Activated naive CD4-positive, alpha-beta T cell treated with anti-CD3 and anti-CD28 coated beads, Interleukin-2, amount 50 U/mL, for 24 hours (primary cell): ENCODE results near the gene IMMP2L.

ENCODE experiments used
- H3K27ac Mint-ChIP-seq: one replicate; pipeline ENCODE4 v1.8.0; 2021; ENCODE audit warnings: mild to moderate bottlenecking, mixed read lengths
- H3K27me3 Mint-ChIP-seq: one replicate; pipeline ENCODE4 v1.8.0; 2021; ENCODE audit warnings: mixed read lengths
- H3K36me3 Mint-ChIP-seq: one replicate; pipeline ENCODE4 v1.8.0; 2021; ENCODE audit warnings: mixed read lengths
- H3K4me1 Mint-ChIP-seq: one replicate; pipeline ENCODE4 v1.8.0; 2021; ENCODE audit warnings: mixed read lengths
- H3K4me3 Mint-ChIP-seq: one replicate; pipeline ENCODE4 v1.8.0; 2021; ENCODE audit warnings: mild to moderate bottlenecking, mixed read lengths
- H3K9me3 Mint-ChIP-seq: one replicate; pipeline ENCODE4 v1.8.0; 2021; ENCODE audit warnings: mixed read lengths

IMMP2L gene

DNA sequence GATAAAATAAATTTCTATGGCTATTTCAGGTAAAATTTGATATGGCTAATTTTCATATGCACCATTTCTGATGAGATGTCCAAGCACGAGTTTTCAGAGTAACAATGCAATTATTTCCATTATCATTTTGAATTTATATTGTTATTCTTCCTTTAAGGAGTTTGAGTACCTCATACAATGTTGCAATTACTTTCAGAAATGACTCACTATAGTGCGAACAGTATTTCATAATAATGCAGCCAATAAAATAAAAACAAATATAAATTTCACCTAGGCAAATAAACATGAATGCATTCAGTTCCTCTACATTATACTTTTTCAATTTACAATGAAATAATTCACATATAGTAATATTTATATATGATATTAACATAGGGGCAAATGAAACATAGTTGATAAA lies 550.1 kb downstream of the IMMP2L start:
- no peaks in the 10 kb centered on the region for H3K9me3 Mint-ChIP-seq
- H3K27ac Mint-ChIP-seq: peak overlapping the region; percentile 95
- peak overlapping the region; percentile 79 for H3K4me3 Mint-ChIP-seq
- H3K36me3 Mint-ChIP-seq: no peaks in the 10 kb centered on the region
- H3K27me3 Mint-ChIP-seq: no peaks in the 10 kb centered on the region
- H3K4me1 Mint-ChIP-seq: peaks cover 68% of the 10 kb centered on the region

DNA sequence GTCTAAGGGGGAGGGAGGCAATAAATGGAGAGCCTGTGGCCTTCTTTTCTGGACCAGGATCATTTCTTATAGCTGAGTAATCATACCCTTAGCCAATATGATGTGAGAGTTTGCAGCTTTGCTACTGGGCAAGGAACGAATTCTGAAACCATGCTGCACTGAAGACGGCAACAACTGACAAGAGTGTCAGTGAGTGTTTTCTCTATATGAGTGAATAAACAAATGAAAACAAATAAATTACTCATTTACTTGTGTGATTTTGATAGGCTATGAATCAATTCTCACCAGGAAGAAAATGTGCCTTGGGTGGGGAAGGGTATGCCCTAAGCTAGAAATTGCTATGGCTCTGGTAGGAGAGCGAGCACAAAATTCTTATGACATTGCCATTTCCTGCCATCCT lies 550.8 kb downstream of the IMMP2L start:
- no peaks in the 10 kb centered on the region for H3K9me3 Mint-ChIP-seq
- peak overlapping the region; percentile 95 for H3K27ac Mint-ChIP-seq
- H3K27me3 Mint-ChIP-seq: no peaks in the 10 kb centered on the region
- H3K4me1 Mint-ChIP-seq: peaks cover 66% of the 10 kb centered on the region
- no peaks in the 10 kb centered on the region for H3K36me3 Mint-ChIP-seq
- peak overlapping the region; percentile 77 for H3K4me3 Mint-ChIP-seq

GRCh38 chr7:111010798-111011197 lies 551.5 kb downstream of the IMMP2L start:
- Mint-ChIP-seq H3K9me3 (no peaks in the 10 kb centered on the region), H3K4me3 (peak overlapping the region; percentile 24), H3K36me3 (no peaks in the 10 kb centered on the region), H3K27me3 (no peaks in the 10 kb centered on the region), H3K27ac (peak overlapping the region; percentile 85), H3K4me1 (peaks cover 63% of the 10 kb centered on the region)

DNA sequence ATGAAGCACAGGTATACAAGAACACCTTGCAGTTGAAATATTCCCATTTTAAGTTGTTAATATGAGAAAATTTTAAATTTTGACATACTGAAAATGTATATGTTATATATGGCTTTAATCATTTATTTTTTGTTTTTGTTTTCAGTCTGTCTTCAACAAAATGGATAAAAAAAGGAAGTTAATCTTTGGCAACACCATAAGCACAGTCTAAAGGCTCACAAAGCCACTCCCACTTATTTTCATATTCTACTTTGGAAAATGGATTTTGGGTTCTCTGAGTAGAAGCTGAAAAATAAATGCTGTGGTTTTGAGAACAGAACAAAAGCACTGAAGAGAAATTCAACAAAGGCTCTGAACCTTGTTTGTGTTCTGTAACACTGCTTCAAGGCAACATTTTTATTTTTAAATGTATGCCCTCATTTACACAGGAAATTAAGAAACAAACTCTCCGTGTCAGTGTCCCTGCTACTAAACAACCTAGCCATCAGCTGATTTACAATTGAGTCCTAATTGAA lies 552.7 kb downstream of the IMMP2L start:
- Mint-ChIP-seq H3K4me1 (peaks cover 51% of the 10 kb centered on the region), H3K4me3 (peak overlapping the region; percentile 43), H3K27ac (peak overlapping the region; percentile 85)

DNA sequence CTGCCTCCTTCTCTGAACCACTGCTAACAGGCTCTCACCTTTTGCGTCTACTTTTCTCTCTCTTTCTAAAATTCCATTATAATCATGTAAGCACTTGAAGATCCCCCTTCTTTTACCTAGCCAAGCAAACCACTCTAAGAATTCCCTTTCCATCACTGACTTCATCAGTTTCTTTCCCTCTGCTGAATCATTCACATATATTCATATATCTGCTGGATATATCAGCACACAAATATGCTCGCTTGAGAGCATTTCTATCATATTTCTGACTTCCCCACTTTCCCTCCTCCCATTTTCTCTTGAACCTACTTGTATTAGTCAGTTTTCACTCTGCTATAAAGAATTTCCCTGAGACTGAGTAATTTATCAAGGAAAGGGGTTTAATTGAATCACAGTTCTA lies 555.6 kb downstream of the IMMP2L start:
- no peak overlapping the region for H3K27ac Mint-ChIP-seq
- peaks cover 35% of the 10 kb centered on the region for H3K4me1 Mint-ChIP-seq
- H3K4me3 Mint-ChIP-seq: no peak overlapping the region
- no peaks in the 10 kb centered on the region for H3K27me3 Mint-ChIP-seq
- H3K36me3 Mint-ChIP-seq: no peaks in the 10 kb centered on the region
- no peaks in the 10 kb centered on the region for H3K9me3 Mint-ChIP-seq

More for the DNA sequence above, 552.7 kb downstream of the IMMP2L start:
- H3K9me3 Mint-ChIP-seq: no peaks in the 10 kb centered on the region
- H3K36me3 Mint-ChIP-seq: no peaks in the 10 kb centered on the region
- no peaks in the 10 kb centered on the region for H3K27me3 Mint-ChIP-seq

- H3K36me3 Mint-ChIP-seq: no peaks in the 10 kb centered on the region
Observed at GRCh38 chr7:111006040-111006439, 556.3 kb downstream of the IMMP2L start.

DNA sequence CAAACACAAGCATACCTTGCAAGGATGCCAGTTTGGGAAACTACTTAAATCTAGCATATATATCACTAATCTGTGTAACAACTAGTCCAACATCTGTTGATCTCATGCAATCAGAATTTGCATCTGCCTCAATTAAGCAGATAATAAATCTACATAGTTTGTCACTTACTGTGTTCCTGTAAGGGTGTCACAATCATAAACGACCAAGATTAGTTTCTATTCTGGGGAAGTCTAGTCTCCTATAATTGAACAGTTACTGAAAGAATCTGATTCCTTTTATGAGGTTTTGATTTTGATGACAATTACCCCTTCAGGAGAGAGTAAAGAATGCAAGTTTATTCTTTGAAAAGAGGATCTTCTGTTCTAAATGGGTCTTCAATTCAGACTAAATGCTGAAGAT lies 556.8 kb downstream of the IMMP2L start:
- no peaks in the 10 kb centered on the region for H3K27me3 Mint-ChIP-seq
- H3K9me3 Mint-ChIP-seq: no peaks in the 10 kb centered on the region
- H3K4me3 Mint-ChIP-seq: no peak overlapping the region
- no peak overlapping the region for H3K27ac Mint-ChIP-seq
- H3K36me3 Mint-ChIP-seq: no peaks in the 10 kb centered on the region
- peaks cover 26% of the 10 kb centered on the region for H3K4me1 Mint-ChIP-seq

More at GRCh38 chr7:111006040-111006439, 556.3 kb downstream of the IMMP2L start:
- Mint-ChIP-seq H3K27ac (no peak overlapping the region), H3K27me3 (no peaks in the 10 kb centered on the region), H3K4me3 (no peak overlapping the region), H3K9me3 (no peaks in the 10 kb centered on the region), H3K4me1 (peaks cover 32% of the 10 kb centered on the region)

- Mint-ChIP-seq H3K27ac (no peak overlapping the region), H3K4me1 (peaks cover 25% of the 10 kb centered on the region), H3K4me3 (no peak overlapping the region), H3K9me3 (peaks cover 4% of the 10 kb centered on the region), H3K36me3 (peaks cover 4% of the 10 kb centered on the region), H3K27me3 (no peaks in the 10 kb centered on the region)
Observed at GRCh38 chr7:111004310-111004901, 557.9 kb downstream of the IMMP2L start.

GRCh38 chr7:111003883-111004282 lies 558.4 kb downstream of the IMMP2L start:
- Mint-ChIP-seq H3K4me3 (no peak overlapping the region), H3K27me3 (no peaks in the 10 kb centered on the region), H3K9me3 (peaks cover 8% of the 10 kb centered on the region), H3K36me3 (peaks cover 7% of the 10 kb centered on the region), H3K4me1 (peaks cover 28% of the 10 kb centered on the region), H3K27ac (no peak overlapping the region)

- Mint-ChIP-seq H3K4me3 (peak overlapping the region; percentile 19), H3K36me3 (peaks cover 4% of the 10 kb centered on the region), H3K27ac (peak overlapping the region; percentile 73), H3K9me3 (peaks cover 3% of the 10 kb centered on the region), H3K27me3 (no peaks in the 10 kb centered on the region), H3K4me1 (peaks cover 39% of the 10 kb centered on the region)
Observed at GRCh38 chr7:110994028-110994967, 568.0 kb downstream of the IMMP2L start.

- no peak overlapping the region for H3K27ac Mint-ChIP-seq
- no peaks in the 10 kb centered on the region for H3K27me3 Mint-ChIP-seq
Observed at GRCh38 chr7:110988890-110989501, 573.3 kb downstream of the IMMP2L start.

DNA sequence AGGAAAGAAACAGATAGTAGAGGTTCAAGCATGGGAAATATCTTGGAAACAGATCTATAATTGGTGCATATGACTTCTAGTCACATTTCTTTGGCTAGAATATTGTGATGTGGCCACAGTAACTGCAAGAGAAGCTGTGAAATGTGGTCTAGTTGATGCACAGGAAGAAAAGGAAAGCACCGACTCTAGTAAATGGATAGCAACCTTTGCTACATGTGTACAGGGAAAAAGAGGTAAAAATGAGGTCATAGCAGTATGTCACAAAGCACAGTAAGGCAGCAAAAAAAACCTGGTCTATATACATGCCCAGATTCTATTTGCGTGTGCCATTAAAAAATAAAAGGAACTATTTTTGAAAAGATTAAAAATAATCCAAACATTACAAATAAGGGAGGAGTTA lies 573.9 kb downstream of the IMMP2L start:
- Mint-ChIP-seq H3K36me3 (no peaks in the 10 kb centered on the region), H3K27ac (no peak overlapping the region), H3K27me3 (no peaks in the 10 kb centered on the region), H3K4me1 (peaks cover 20% of the 10 kb centered on the region), H3K9me3 (peaks cover 5% of the 10 kb centered on the region), H3K4me3 (no peak overlapping the region)

More at GRCh38 chr7:110988890-110989501, 573.3 kb downstream of the IMMP2L start:
- Mint-ChIP-seq H3K36me3 (no peaks in the 10 kb centered on the region), H3K9me3 (peaks cover 5% of the 10 kb centered on the region), H3K4me3 (no peak overlapping the region), H3K4me1 (peaks cover 23% of the 10 kb centered on the region)

- Mint-ChIP-seq H3K4me1 (peaks cover 13% of the 10 kb centered on the region), H3K27me3 (no peaks in the 10 kb centered on the region), H3K4me3 (no peak overlapping the region), H3K27ac (no peak overlapping the region), H3K9me3 (peaks cover 10% of the 10 kb centered on the region), H3K36me3 (no peaks in the 10 kb centered on the region)
Observed at GRCh38 chr7:110987127-110987693, 575.1 kb downstream of the IMMP2L start.

DNA sequence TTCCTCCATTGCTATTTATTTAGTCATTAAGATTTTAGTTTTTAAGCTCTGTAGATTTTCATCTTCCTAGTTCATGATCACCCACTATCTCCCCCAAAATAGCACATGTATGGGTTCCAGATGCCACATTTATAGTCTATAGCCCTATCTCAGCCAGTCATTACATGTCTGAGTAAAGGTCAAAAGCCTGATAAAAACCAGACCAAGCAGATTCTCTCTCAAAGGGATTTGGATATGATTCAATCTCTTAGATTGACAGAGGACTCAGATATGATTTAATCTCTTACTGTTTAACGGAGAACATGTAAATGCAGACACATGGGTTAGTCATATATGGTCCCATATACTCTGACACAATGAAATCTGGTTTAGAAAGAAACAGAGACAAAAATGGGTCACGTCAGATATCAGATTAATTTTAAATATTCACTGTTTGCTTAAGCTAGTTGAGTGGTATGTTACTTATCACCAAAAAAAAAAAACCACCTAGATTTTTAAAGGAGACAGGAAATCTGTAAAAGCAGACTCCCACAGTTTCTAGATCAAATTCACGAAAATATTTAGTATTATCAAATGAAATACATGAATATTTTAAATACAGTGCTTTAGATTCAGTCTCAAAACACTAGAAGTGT lies 578.4 kb downstream of the IMMP2L start:
- Mint-ChIP-seq H3K4me3 (no peak overlapping the region), H3K4me1 (peaks cover 24% of the 10 kb centered on the region), H3K9me3 (peaks cover 11% of the 10 kb centered on the region), H3K27me3 (no peaks in the 10 kb centered on the region), H3K27ac (no peak overlapping the region), H3K36me3 (no peaks in the 10 kb centered on the region)

DNA sequence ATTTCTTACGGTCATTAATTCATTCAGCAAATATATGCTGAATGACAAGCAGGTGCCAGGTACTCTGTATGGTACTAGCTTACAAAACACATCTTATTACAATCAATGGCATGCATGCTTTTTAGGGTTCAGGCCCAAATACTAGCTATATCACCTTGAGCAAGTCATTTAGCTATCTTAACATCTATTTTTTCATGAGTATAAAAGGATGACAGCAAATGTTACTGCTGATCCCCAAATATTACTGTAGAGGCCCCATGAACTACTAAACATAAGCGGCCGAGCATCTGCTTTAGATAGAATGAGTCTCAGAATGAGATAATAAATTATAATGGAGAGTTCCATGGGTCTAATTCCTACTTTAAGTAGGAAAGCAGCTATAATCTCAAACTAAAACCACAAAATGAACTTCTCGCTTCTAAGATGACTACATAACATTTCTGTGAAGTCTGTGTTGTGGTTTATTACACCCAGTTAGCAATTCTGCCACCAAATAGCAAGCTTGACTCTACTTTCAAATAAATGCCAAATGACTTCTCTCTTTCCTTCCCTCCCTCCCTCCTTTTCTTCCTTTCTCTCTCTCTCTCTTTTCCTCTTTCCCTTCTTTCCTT lies 585.1 kb downstream of the IMMP2L start:
- H3K27ac Mint-ChIP-seq: peak overlapping the region; percentile 66
- peaks cover 1% of the 10 kb centered on the region for H3K36me3 Mint-ChIP-seq
- peak overlapping the region; percentile 58 for H3K4me3 Mint-ChIP-seq
- no peaks in the 10 kb centered on the region for H3K27me3 Mint-ChIP-seq
- peaks cover 62% of the 10 kb centered on the region for H3K4me1 Mint-ChIP-seq
- H3K9me3 Mint-ChIP-seq: peaks cover under 1% of the 10 kb centered on the region
